GM04504 (cell line): ENCODE measurements around the gene WASHC1.
"Not testable (repeated sequence)": the region's sequence is repeated elsewhere in the genome, so short reads cannot be mapped to it uniquely, and the experiment has no call there.

Experiments
- DNase-seq: peaks from one replicate; pipeline ENCODE4 v3.0.0-alpha.2; 2012; ENCODE audit warnings: low read depth

Gene WASHC1

DNA sequence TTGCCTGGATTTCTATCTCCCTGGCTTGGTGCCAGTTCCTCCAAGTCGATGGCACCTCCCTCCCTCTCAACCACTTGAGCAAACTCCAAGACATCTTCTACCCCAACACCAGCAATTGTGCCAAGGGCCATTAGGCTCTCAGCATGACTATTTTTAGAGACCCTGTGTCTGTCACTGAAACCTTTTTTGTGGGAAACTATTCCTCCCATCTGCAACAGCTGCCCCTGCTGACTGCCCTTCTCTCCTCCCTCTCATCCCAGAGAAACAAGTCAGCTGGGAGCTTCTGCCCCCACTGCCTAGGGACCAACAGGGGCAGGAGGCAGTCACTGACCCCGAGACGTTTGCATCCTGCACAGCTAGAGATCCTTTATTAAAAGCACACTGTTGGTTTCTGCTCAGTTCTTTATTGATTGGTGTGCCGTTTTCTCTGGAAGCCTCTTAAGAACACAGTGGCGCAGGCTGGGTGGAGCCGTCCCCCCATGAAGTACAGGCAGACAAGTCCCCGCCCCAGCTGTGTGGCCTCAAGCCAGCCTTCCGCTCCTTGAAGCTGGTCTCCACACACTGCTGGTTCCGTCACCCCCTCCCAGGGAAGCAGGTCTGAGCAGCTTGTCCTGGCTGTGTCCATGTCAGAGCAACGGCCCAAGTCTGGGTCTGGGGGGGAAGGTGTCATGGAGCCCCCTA is 15.0 kb downstream of the WASHC1 start:
- DNase-seq: not testable (repeated sequence)

DNA sequence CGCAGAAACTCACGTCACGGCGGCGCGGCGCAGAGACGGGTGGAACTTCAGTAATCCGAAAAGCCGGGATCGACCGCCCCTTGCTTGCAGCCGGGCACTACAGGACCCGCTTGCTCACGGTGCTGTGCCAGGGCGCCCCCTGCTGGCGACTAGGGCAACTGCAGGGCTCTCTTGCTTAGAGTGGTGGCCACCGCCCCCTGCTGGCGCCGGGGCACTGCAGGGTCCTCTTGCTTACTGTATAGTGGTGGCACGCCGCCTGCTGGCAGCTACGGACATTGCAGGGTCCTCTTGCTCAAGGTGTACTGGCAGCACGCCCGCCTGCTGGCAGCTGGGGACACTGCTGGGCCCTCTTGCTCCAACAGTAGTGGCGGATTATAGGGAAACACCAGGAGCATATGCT is 18.1 kb downstream of the WASHC1 start:
- not testable (repeated sequence) for DNase-seq

DNA sequence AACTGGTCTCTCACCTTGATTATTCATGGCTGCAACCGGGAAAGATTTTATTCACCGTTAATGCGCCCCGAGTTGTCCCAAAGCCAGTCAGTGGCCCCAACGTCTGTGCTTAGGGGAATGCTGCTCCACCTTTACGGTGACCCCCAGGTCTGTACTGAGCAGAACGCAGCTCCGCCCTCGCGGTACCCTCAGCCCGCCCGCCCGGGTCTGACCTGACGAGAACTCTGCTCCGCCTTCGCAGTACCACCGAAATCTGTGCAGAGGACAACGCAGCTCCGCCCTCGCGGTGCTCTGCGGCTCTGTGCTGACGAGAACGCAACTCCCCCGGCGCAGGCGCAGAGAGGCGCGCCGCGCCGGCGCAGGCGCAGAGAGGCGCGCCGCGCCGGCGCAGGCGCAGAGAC is 18.6 kb downstream of the WASHC1 start:
- not testable (repeated sequence) for DNase-seq

DNA sequence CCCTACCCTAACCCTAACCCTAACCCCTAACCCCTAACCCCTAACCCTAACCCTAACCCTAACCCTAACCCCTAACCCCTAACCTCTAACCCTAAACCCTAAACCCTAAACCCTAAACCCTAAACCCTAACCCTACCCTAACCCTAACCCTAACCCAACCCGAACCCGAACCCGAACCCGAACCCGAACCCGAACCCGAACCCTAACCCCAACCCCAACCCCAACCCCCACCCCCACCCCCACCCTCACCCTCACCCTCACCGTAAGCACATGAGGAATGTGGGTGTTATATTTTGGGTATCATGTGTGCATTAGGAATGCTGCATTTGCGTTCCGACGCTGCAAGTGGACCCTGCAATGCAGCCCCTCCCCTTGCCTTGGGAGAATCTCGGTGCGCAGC is 19.0 kb downstream of the WASHC1 start:
- not testable (repeated sequence) for DNase-seq
